ENCODE results near the gene PTPN4.

The PTPN4 gene

GRCh38 chr2:119809339-119810048 lies 49.8 kb downstream of the PTPN4 start:
- no peak for DNase-seq (ENCODE audit: low spot score)

- no peak for DNase-seq (ENCODE audit: low spot score)
Observed at GRCh38 chr2:119810049-119810630, 50.4 kb downstream of the PTPN4 start.

- DNase-seq (ENCODE audit: low spot score) = no peak
Observed at GRCh38 chr2:119814216-119814615, 54.5 kb downstream of the PTPN4 start.

- no peak for DNase-seq (ENCODE audit: low spot score)
Observed at GRCh38 chr2:119818792-119819191, 59.1 kb downstream of the PTPN4 start.

GRCh38 chr2:119819846-119820245 lies 60.1 kb downstream of the PTPN4 start:
- no peak for DNase-seq (ENCODE audit: low spot score)

- no peak for DNase-seq (ENCODE audit: low spot score)
Observed at GRCh38 chr2:119820275-119820674, 60.6 kb downstream of the PTPN4 start.

- no peak for DNase-seq (ENCODE audit: low spot score)
Observed at GRCh38 chr2:119821266-119821665, 61.5 kb downstream of the PTPN4 start.

GRCh38 chr2:119823734-119824334 lies 64.1 kb downstream of the PTPN4 start:
- peak; percentile 39 for DNase-seq (ENCODE audit: low spot score)

GRCh38 chr2:119826370-119826961 lies 66.7 kb downstream of the PTPN4 start:
- DNase-seq (ENCODE audit: low spot score) = peak; percentile 54

GRCh38 chr2:119827866-119828507 lies 68.3 kb downstream of the PTPN4 start:
- DNase-seq (ENCODE audit: low spot score) = no peak

GRCh38 chr2:119836455-119837142 lies 76.9 kb downstream of the PTPN4 start:
- no peak for DNase-seq (ENCODE audit: low spot score)

- DNase-seq (ENCODE audit: low spot score) = no peak
Observed at GRCh38 chr2:119837350-119837749, 77.6 kb downstream of the PTPN4 start.

- no peak for DNase-seq (ENCODE audit: low spot score)
Observed at GRCh38 chr2:119837759-119838158, 78.0 kb downstream of the PTPN4 start.

- no peak for DNase-seq (ENCODE audit: low spot score)
Observed at GRCh38 chr2:119838179-119838578, 78.5 kb downstream of the PTPN4 start.

- DNase-seq (ENCODE audit: low spot score) = no peak
Observed at GRCh38 chr2:119841550-119841949, 81.8 kb downstream of the PTPN4 start.

- no peak for DNase-seq (ENCODE audit: low spot score)
Observed at GRCh38 chr2:119846021-119846420, 86.3 kb downstream of the PTPN4 start.

- DNase-seq (ENCODE audit: low spot score) = no peak
Observed at GRCh38 chr2:119849838-119850565, 90.3 kb downstream of the PTPN4 start.

- no peak for DNase-seq (ENCODE audit: low spot score)
Observed at GRCh38 chr2:119852214-119852613, 92.5 kb downstream of the PTPN4 start.

GRCh38 chr2:119853777-119854399 lies 94.2 kb downstream of the PTPN4 start:
- no peak for DNase-seq (ENCODE audit: low spot score)

GRCh38 chr2:119856469-119856901 lies 96.8 kb downstream of the PTPN4 start:
- no peak for DNase-seq (ENCODE audit: low spot score)

- DNase-seq (ENCODE audit: low spot score) = no peak
Observed at GRCh38 chr2:119857742-119858141, 98.0 kb downstream of the PTPN4 start.

Measured in hematopoietic multipotent progenitor cell treated with erythropoietin and hydrocortisone succinate and interleukin-3 and kit ligand, for 15 days (in vitro differentiated cells).